ENCODE results near the gene NCSTN.
"Not testable (repeated sequence)": the region's sequence is repeated elsewhere in the genome, so short reads cannot be mapped to it uniquely, and the experiment has no call there.

Gene NCSTN

GRCh38 chr1:160374306-160375110, 31.3 kb downstream of the NCSTN start:
- DNase-seq = no peak

DNA sequence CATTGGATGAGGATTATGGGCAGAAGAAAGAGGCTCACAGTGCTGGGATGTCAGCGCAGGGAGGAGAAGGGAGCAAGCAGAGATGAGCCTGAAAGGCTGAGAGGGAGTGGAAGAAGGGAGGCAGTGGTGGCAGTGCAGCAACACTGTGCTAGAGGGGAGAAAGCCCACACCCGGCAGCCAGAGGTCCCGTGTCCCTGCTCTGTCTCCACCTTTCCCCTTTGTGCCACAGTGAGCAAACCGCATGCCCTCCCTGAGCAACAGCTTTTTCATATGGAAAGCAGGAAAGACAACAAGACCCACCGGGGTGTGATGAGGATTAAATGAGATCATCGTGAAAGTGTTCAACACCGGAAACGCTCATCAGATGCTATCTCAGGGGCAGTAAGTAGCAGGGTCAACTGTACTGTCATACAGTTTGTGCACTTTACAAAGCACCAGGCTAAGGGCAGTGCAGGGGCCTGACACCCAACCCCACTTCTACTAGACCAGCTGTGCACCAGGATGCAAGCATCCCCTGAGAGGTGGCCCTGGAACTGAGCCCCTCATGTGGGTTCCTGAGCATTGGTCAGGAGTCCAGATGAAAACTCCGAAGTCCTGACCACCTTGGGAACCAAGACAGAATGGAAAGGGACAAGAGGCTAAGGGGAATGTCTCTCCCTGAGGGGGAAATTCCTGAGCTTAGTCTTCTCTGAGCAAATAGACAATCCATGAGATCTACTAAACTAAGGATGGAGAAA, 32.8 kb downstream of the NCSTN start:
- DNase-seq = no peak

DNA sequence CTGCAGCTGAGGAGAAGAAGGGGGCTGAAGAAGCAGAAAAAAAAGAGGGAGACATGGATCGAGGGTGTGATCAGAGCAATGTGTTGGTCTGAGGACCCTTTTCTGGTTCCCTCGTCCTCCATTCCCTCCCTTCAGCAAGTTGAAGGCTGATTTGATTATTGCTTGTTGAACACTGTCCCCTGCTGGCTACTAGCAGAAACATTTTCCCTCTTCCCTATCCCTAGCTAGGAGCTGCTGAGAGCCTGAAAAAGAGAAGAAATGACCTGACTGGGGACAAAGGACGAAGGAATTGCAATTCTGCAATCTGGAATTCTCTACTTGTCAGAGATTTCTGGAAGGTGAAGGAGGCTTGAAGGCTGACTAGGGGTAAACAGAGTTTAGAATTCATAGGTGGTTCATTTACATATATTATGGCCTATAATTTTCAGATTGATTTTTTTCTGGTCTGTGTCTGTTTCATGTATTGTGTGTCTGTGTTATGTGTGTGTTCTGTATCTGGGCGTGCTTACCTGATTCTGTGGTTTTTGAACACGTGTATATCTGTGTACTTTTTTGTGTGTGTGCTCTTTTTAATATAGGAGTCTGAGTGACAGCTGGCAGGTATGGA, 33.4 kb downstream of the NCSTN start:
- DNase-seq = peak in 1 of 2 experiments; percentile 10

DNA sequence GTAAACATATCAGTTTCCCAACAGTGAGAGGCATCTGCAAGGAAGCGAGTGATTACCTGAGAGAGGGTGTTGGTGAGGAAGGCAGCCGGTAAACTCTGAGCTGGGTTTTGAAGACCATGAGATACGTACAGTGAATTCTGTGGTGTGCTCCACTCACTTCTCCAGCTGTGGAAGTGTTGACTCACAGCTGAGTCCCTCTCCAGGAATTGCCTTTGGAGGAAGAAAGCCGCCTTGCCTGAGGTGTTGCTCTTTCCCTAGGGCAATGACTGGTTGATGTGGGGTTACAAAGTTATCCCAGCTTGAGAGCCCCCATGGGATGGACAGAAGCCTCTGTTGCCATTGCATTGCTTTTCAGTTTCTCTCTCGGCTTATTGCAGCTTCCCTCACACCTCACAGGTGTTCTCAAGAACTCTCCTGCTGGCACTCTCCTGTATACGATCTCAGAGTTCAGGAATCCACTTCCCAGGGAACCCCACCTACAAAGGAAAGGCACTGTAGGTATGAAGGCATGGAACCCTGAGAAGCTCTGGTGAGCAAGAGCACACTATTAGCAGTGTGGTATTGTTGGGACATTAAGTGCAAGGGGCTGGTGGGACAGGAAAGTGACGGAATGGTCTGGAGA, 34.5 kb downstream of the NCSTN start:
- DNase-seq = no peak

DNA sequence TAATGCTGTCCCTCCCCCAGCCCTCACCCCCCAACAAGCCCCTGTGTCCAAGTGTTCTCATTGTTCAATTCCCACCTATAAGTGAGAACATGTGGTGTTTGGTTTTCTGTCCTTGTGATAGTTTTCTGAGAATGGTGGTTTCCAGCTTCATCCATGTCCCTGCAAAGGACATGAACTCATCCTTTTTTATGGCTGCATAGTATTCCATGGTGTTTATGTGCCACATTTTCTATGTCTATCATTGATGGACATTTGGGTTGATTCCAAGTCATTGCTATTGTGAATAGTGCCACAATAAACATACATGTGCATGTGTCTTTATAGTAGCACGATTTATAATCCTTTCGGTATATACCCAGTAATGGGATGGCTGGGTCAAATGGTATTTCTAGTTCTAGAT, 41.6 kb downstream of the NCSTN start:
- DNase-seq = not testable (repeated sequence)

- DNase-seq = not testable (repeated sequence)
Observed at GRCh38 chr1:160388406-160388805, 45.2 kb downstream of the NCSTN start.

DNA sequence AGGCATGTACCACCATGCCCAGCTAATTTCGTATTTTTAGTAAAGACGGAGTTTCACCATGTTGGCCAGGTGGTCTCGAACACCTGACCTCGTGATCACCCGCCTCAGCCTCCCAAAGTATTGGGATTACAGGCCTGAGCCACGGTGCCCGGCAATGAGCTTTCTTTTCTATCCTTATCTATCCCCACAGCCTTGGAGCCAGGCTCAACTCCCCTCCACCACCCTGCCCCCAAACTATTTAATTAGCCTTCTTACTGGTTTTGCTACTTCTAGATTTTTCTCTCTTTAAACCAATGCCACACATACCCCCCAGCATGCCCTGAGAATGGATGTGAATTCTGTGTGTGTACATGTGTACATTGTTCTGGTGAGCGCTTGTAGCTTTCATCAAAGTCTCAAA, 51.5 kb downstream of the NCSTN start:
- DNase-seq = no peak

GRCh38 chr1:160397651-160398050, 54.5 kb downstream of the NCSTN start:
- DNase-seq = no peak

GRCh38 chr1:160398823-160399222, 55.6 kb downstream of the NCSTN start:
- DNase-seq = no peak

- no peak for DNase-seq
Observed at GRCh38 chr1:160399544-160400222, 56.5 kb downstream of the NCSTN start.

- peak; percentile 8 to 51 for DNase-seq
Observed at GRCh38 chr1:160400223-160400645, 57.1 kb downstream of the NCSTN start, which contains the start of gene VANGL2. VANGL2 (plus strand) TSS chr1:160400564; CDS start chr1:160415838, 15,274 bp downstream.

DNA sequence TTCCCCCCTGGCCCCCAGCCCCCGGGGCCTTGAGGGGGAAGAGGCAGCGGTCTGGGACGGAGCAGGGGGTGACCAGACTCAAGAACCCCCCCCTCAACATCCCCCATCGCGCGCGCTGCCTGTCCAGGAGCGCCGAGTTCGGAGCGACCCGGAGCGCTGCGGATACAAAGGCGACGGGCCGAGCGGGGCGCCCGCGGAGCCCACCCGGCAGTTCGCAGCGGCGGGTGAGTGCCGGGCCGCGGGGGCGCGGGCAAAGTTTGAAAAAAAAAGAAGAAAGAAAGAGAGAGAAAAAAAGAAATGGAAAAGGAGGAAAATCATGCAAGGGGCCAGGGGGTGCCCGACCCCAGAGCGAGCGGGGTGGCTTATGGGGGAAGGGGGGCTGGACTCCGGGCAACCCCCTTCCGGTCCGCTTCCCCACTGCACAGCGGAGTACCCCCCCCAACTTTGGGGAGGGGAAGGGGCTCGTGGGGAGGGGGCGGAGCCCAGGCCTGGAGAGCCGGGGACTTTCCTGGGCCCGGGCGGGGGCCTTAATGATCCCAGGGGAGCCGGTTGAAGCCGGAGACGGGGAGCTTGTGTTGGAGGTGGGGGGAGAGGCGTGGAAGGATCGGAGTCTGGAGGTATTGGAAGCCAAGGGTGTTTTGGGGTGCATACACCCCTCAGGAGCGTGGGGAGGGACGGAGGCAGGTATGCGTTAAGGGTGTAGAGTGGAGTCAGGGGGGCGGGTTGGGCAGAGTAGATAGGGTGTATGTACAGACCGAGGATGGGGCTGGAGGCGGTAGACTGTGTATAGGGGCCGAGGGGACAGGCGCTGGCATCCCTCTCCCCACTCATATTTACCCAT, 57.7 kb downstream of the NCSTN start:
- DNase-seq = no peak

- no peak for DNase-seq
Observed at GRCh38 chr1:160401487-160401805, 58.3 kb downstream of the NCSTN start.

DNA sequence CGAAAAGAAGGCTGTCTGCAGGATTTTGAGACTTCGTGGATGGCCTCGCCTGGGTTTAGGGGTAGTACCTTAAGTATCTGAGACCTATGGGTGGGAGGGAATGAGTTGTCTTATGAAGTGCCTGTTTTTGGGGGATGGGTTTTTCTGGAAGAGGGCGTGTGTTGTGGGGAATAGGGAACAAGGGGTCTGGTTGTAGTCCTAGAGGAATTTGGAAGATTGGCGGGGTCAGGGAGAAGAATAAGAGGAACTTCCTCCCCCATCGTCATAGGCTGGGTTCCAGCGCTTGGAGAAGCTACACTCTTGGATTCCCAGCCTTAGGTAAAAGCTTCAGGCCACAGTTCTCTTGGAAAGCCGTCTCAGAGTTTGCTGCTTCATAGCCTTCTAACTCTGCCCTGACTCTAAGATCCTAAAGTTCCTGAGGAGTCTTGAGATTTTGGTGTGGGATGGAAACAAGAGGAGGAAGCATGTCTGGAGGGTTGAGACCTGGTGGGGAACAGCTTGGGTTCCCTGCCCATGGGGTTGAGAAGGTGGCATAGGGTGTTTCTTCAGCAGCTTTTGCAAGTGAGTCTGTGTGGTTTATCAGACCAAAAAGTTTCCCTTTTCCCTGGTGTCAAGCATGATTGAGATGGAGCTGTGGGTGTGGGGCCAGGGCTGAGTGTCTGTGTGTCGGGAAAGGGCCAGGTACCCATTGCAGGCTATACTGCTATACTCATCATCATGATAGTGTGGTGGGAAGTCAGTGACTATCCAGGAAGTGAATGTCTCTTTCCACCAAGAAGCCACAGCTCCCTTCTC, 59.0 kb downstream of the NCSTN start:
- no peak for DNase-seq

GRCh38 chr1:160403244-160403643, 60.1 kb downstream of the NCSTN start:
- DNase-seq = no peak

- no peak for DNase-seq
Observed at GRCh38 chr1:160404094-160404493, 60.9 kb downstream of the NCSTN start.

- DNase-seq = no peak
Observed at GRCh38 chr1:160405331-160405877, 62.2 kb downstream of the NCSTN start.

GRCh38 chr1:160406131-160406968, 63.2 kb downstream of the NCSTN start:
- no peak for DNase-seq
